HepG2 (cell line): ENCODE measurements around the gene IMPDH1. TPM values are rescaled to one million over a fixed set of nuclear protein-coding genes. Genes with fewer than 3 reads are reported as not detected.

ENCODE experiments used
- BRD4 ChIP-seq: sonication (generic); formaldehyde crosslinking; IDR thresholded peaks from 2 replicates; pipeline ENCODE4 v1.4.0; 2020; ENCODE audit warnings: missing genetic modification reagents
- EHMT2 ChIP-seq: fragments of 200-600 bp; sonication (generic); IDR thresholded peaks from 2 replicates; pipeline ENCODE4 v1.7.0; 2017; ENCODE audit warnings: antibody characterized with exemption, low read depth, low read length, borderline replicate concordance
- GABPB1 ChIP-seq: IDR thresholded peaks from 2 replicates; pipeline ENCODE4 v1.6.1; 2016; ENCODE audit warnings: mild to moderate bottlenecking, missing genetic modification reagents, moderate library complexity, missing compliant biosample characterization
- HMGA1 ChIP-seq: sonication (generic); formaldehyde crosslinking; conservative IDR thresholded peaks from 2 replicates; pipeline ENCODE4 v1.4.0; 2020; ENCODE audit warnings: missing genetic modification reagents
- KDM5B ChIP-seq: sonication (generic); formaldehyde crosslinking; IDR thresholded peaks from 2 replicates; pipeline ENCODE4 v1.4.0; 2020; ENCODE audit warnings: missing genetic modification reagents, mild to moderate bottlenecking, borderline replicate concordance
- MLX ChIP-seq: IDR thresholded peaks from 2 replicates; pipeline ENCODE4 v1.6.1; 2016
- NFIC ChIP-seq: IDR thresholded peaks from 2 replicates; pipeline ENCODE4 v1.6.1; 2012; ENCODE audit warnings: mild to moderate bottlenecking, low read length, inconsistent platforms
- NFRKB ChIP-seq: fragments of 450-650 bp; IDR thresholded peaks from 2 replicates; pipeline ENCODE4 v1.6.1; 2017
- RFX1 ChIP-seq: fragments of 450-650 bp; IDR thresholded peaks from 2 replicates; pipeline ENCODE4 v1.6.1; 2017
- RFX5 ChIP-seq: IDR thresholded peaks from 2 replicates; pipeline ENCODE4 v1.6.1; 2011; ENCODE audit warnings: low read depth, low read length, improper control_type of control experiment
- SALL1 ChIP-seq: sonication (generic); formaldehyde crosslinking; IDR thresholded peaks from 2 replicates; pipeline ENCODE4 v1.8.0; 2022; ENCODE audit warnings: mild to moderate bottlenecking, missing genetic modification reagents
- SRSF9 ChIP-seq: fragments of 200-400 bp; formaldehyde crosslinking; IDR thresholded peaks from 2 replicates; pipeline ENCODE4 v1.6.1; 2018; ENCODE audit warnings: borderline replicate concordance, mild to moderate bottlenecking, low read depth, low read length; ENCODE audit not compliant: insufficient read depth, poor library complexity, severe bottlenecking
- TFDP1 ChIP-seq: IDR thresholded peaks from 2 replicates; pipeline ENCODE4 v1.6.1; 2016; ENCODE audit warnings: missing compliant biosample characterization, missing genetic modification reagents, borderline replicate concordance
- TFDP2 ChIP-seq: sonication (generic); formaldehyde crosslinking; IDR thresholded peaks from 2 replicates; pipeline ENCODE4 v1.4.0; 2020; ENCODE audit warnings: missing genetic modification reagents
- ZMYM2 ChIP-seq: sonication (generic); formaldehyde crosslinking; IDR thresholded peaks from 2 replicates; pipeline ENCODE4 v1.8.0; 2022; ENCODE audit warnings: mild to moderate bottlenecking, missing genetic modification reagents
- ZNF33B ChIP-seq: sonication (generic); formaldehyde crosslinking; IDR thresholded peaks from 2 replicates; pipeline ENCODE4 v1.5.1; 2020; ENCODE audit warnings: mild to moderate bottlenecking, missing genetic modification reagents
- ZNF501 ChIP-seq: sonication (generic); formaldehyde crosslinking; IDR thresholded peaks from 2 replicates; pipeline ENCODE4 v1.5.1; 2020; ENCODE audit warnings: mild to moderate bottlenecking, moderate library complexity, missing genetic modification reagents
- ZNF687 ChIP-seq: sonication (generic); formaldehyde crosslinking; IDR thresholded peaks from 2 replicates; pipeline ENCODE4 v1.5.1; 2020; ENCODE audit warnings: mild to moderate bottlenecking, missing genetic modification reagents, moderate library complexity
- polyA plus RNA-seq, 8 experiments: library from polyadenylated mRNA; depleted of rRNA in 3 of 8; stranded (reverse) in 7 of 8; unstranded in 1 of 8; fragments of >200 nt; fragmentation: Illumina TruSeq in 4 of 8; extraction: Trizol in 4 of 8; gene quantifications; 2 replicates each; pipeline versions ENCODE4 v1.2.1 to v1.2.3, GENCODE V29; 2011 to 2016; ENCODE audit warnings: low read depth in 4 of 8, missing spikeins in 1 of 8, mixed read lengths in 1 of 8; ENCODE audit not compliant: insufficient read depth in 1 of 8
- total RNA-seq, 5 experiments: library from RNA; depleted of rRNA; stranded (reverse); fragments of >200 nt; fragmentation: Illumina TruSeq; extraction: Trizol; gene quantifications; 2 replicates each; pipeline ENCODE4 v1.2.3, GENCODE V29; 2016; ENCODE audit warnings: low read depth in 1 of 5
- TF ChIP-seq, protein P1 (sequence below): sonication (generic); formaldehyde crosslinking; IDR thresholded peaks from 2 replicates; pipeline ENCODE4 v1.4.0; 2020; ENCODE audit warnings: mild to moderate bottlenecking, missing genetic modification reagents
- TF ChIP-seq, protein P2 (sequence below): sonication (generic); formaldehyde crosslinking; IDR thresholded peaks from 2 replicates; pipeline ENCODE4 v1.8.0; 2022; ENCODE audit warnings: mild to moderate bottlenecking, missing genetic modification reagents, moderate library complexity

Gene IMPDH1
- total and polyA plus RNA-seq, 2 of the 13 experiments (the other 11 are each of a cell fraction or from before 2014, with no cell fraction given), result 22.8 to 34.0 TPM

DNA sequence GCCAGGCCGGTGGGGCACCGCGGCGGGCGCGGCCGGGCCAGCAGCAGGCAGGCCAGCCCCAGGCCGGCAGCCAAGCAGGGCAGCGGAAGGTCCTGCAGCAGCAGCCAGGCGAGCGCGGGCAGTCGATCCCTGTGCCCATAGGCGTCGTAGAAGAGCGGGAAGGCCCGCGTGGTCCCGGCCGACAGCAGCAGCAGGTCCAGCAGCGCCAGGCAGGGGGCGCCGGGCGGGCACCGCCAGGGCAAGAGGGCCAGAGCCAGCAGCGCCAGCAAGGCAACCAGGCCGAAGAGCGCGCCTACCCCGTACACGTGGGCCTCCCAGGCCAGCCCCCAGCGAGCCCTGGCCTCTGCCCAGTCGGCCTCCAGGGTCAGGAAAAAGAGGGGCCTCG, 57.6 kb downstream of the IMPDH1 start (continued):
- peak; percentile 82 for TF ChIP-seq TFDP2
- peak; percentile 33; the same call in 1 of the 2 replicates for TF ChIP-seq SALL1 (CRISPR knock-in tag)
- peak; percentile 96 for TF ChIP-seq TFDP1
- no peak for TF ChIP-seq EHMT2
- no peak for TF ChIP-seq BRD4 (CRISPR knock-in tag)
- TF ChIP-seq, protein P1, sequence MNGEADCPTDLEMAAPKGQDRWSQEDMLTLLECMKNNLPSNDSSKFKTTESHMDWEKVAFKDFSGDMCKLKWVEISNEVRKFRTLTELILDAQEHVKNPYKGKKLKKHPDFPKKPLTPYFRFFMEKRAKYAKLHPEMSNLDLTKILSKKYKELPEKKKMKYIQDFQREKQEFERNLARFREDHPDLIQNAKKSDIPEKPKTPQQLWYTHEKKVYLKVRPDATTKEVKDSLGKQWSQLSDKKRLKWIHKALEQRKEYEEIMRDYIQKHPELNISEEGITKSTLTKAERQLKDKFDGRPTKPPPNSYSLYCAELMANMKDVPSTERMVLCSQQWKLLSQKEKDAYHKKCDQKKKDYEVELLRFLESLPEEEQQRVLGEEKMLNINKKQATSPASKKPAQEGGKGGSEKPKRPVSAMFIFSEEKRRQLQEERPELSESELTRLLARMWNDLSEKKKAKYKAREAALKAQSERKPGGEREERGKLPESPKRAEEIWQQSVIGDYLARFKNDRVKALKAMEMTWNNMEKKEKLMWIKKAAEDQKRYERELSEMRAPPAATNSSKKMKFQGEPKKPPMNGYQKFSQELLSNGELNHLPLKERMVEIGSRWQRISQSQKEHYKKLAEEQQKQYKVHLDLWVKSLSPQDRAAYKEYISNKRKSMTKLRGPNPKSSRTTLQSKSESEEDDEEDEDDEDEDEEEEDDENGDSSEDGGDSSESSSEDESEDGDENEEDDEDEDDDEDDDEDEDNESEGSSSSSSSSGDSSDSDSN (CRISPR knock-in tag), result peak; percentile 20; the same call in 1 of the 2 replicates
- no peak for TF ChIP-seq NFIC
- TF ChIP-seq KDM5B (CRISPR knock-in tag), result no peak
- no peak for TF ChIP-seq ZMYM2 (CRISPR knock-in tag)
- TF ChIP-seq HMGA1 (CRISPR knock-in tag), result no peak
- TF ChIP-seq RFX1, result no peak
- no peak for TF ChIP-seq NFRKB
- peak; percentile 27; the same call in 1 of the 2 replicates for TF ChIP-seq GABPB1
- no peak for TF ChIP-seq RFX5
- no peak for TF ChIP-seq ZNF501 (CRISPR knock-in tag)
- TF ChIP-seq SRSF9, result no peak
- TF ChIP-seq ZNF33B (CRISPR knock-in tag), result no peak
- TF ChIP-seq ZNF687 (CRISPR knock-in tag), result peak; percentile 68
- no peak for TF ChIP-seq MLX
- TF ChIP-seq, protein P2, sequence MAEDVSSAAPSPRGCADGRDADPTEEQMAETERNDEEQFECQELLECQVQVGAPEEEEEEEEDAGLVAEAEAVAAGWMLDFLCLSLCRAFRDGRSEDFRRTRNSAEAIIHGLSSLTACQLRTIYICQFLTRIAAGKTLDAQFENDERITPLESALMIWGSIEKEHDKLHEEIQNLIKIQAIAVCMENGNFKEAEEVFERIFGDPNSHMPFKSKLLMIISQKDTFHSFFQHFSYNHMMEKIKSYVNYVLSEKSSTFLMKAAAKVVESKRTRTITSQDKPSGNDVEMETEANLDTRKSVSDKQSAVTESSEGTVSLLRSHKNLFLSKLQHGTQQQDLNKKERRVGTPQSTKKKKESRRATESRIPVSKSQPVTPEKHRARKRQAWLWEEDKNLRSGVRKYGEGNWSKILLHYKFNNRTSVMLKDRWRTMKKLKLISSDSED (CRISPR knock-in tag), result no peak
